GM19351 (cell line): Measurements from ENCODE around the gene ARL5A.

Source experiments
- ATAC-seq: cut with Tn5 transposase; IDR thresholded peaks from one replicate; pipeline ENCODE4 v1.9.1; 2021; ENCODE audit warnings: mild to moderate bottlenecking, moderate library complexity; ENCODE audit not compliant: unreplicated experiment

The ARL5A gene

GRCh38 chr2:151841047-151841424, 12.8 kb upstream of the ARL5A start:
- ATAC-seq, result no peak

GRCh38 chr2:151840216-151841046, 12.2 kb upstream of the ARL5A start:
- peak; percentile 98 for ATAC-seq

- ATAC-seq, result no peak
Measured at GRCh38 chr2:151837926-151838325, 9.7 kb upstream of the ARL5A start.

GRCh38 chr2:151833984-151834383, 5.8 kb upstream of the ARL5A start:
- peak; percentile 94 for ATAC-seq

- no peak for ATAC-seq
Measured at GRCh38 chr2:151830961-151831360, 2.7 kb upstream of the ARL5A start.

- ATAC-seq, result no peak
Measured at GRCh38 chr2:151828890-151829324, 686 bp upstream of the ARL5A start.

GRCh38 chr2:151827564-151828142, 568 bp downstream of the ARL5A start:
- peak; percentile 32 for ATAC-seq

GRCh38 chr2:151826737-151827157, 1.5 kb downstream of the ARL5A start:
- ATAC-seq, result no peak

GRCh38 chr2:151824886-151825285, 3.3 kb downstream of the ARL5A start:
- ATAC-seq, result no peak

GRCh38 chr2:151823651-151824050, 4.6 kb downstream of the ARL5A start:
- ATAC-seq, result no peak

GRCh38 chr2:151819920-151820319, 8.3 kb downstream of the ARL5A start:
- peak; percentile 85 for ATAC-seq

- no peak for ATAC-seq
Measured at GRCh38 chr2:151817929-151818328, 10.3 kb downstream of the ARL5A start.

GRCh38 chr2:151816843-151817242, 11.4 kb downstream of the ARL5A start:
- no peak for ATAC-seq

GRCh38 chr2:151815821-151816489, 12.3 kb downstream of the ARL5A start:
- no peak for ATAC-seq

- no peak for ATAC-seq
Measured at GRCh38 chr2:151810489-151810888, 17.7 kb downstream of the ARL5A start.

GRCh38 chr2:151809073-151809383, 19.2 kb downstream of the ARL5A start:
- ATAC-seq, result no peak

GRCh38 chr2:151808258-151809072, 19.8 kb downstream of the ARL5A start:
- ATAC-seq, result no peak

- ATAC-seq, result no peak
Measured at GRCh38 chr2:151805961-151806360, 22.3 kb downstream of the ARL5A start.

- ATAC-seq, result no peak
Measured at GRCh38 chr2:151805343-151805742, 22.9 kb downstream of the ARL5A start.

GRCh38 chr2:151803811-151804210, 24.4 kb downstream of the ARL5A start:
- ATAC-seq, result no peak

GRCh38 chr2:151802315-151802714, 25.9 kb downstream of the ARL5A start:
- ATAC-seq, result no peak
